ENCODE data around the gene ZNF319.

Gene ZNF319

GRCh38 chr16:57991551-57992059 lies 8.9 kb downstream of the ZNF319 start:
- H3K4me3 ChIP-seq (ENCODE audit: low read depth, low read length): no peak overlapping the region
- no peak for TF ChIP-seq CTCF (IDR thresholded peaks at IDR 0.05; ENCODE audit: borderline replicate concordance, insufficient read depth, low read depth, low read length)

GRCh38 chr16:57988929-57989328 lies 11.5 kb downstream of the ZNF319 start:
- TF ChIP-seq CTCF (IDR thresholded peaks at IDR 0.05; ENCODE audit: borderline replicate concordance, insufficient read depth, low read depth, low read length): no peak

GRCh38 chr16:57987441-57988177 lies 12.9 kb downstream of the ZNF319 start:
- TF ChIP-seq CTCF (IDR thresholded peaks at IDR 0.05; ENCODE audit: borderline replicate concordance, insufficient read depth, low read depth, low read length): no peak
- no peak overlapping the region for H3K4me3 ChIP-seq (ENCODE audit: low read depth, low read length)

More at GRCh38 chr16:57988929-57989328, 11.5 kb downstream of the ZNF319 start:
- no peak overlapping the region for H3K4me3 ChIP-seq (ENCODE audit: low read depth, low read length)

GRCh38 chr16:57986196-57986595 lies 14.3 kb downstream of the ZNF319 start:
- TF ChIP-seq CTCF (IDR thresholded peaks at IDR 0.05; ENCODE audit: borderline replicate concordance, insufficient read depth, low read depth, low read length): no peak

GRCh38 chr16:57985204-57986181 lies 15.0 kb downstream of the ZNF319 start:
- no peak overlapping the region for H3K4me3 ChIP-seq (ENCODE audit: low read depth, low read length)

More at GRCh38 chr16:57986196-57986595, 14.3 kb downstream of the ZNF319 start:
- H3K4me3 ChIP-seq (ENCODE audit: low read depth, low read length): no peak overlapping the region

More at GRCh38 chr16:57985204-57986181, 15.0 kb downstream of the ZNF319 start:
- no peak for TF ChIP-seq CTCF (IDR thresholded peaks at IDR 0.05; ENCODE audit: borderline replicate concordance, insufficient read depth, low read depth, low read length)
